K562 (cell line): ENCODE results near the gene C16orf89. TPM values are rescaled to one million over a fixed set of nuclear protein-coding genes. Genes with fewer than 3 reads are reported as not detected.

Experiments used
- FIP1L1 ChIP-seq: fragments of 200-400 bp; formaldehyde crosslinking; IDR thresholded peaks from 2 replicates; pipeline ENCODE4 v1.6.1; 2018; ENCODE audit warnings: mild to moderate bottlenecking, low read depth, low read length; ENCODE audit not compliant: poor library complexity, severe bottlenecking
- HMGN3 ChIP-seq: IDR thresholded peaks from 2 replicates; pipeline ENCODE4 v1.6.1; 2011; ENCODE audit warnings: borderline replicate concordance, low read depth, mild to moderate bottlenecking, mixed read lengths, low read length; ENCODE audit not compliant: insufficient read length; ENCODE audit errors: extremely low read depth
- KDM5B ChIP-seq: fragments of 200-600 bp; sonication (generic); IDR thresholded peaks from 2 replicates; pipeline ENCODE4 v1.6.1; 2012; ENCODE audit warnings: low read depth, mild to moderate bottlenecking, moderate library complexity, low read length, control low read depth, inconsistent platforms; ENCODE audit not compliant: insufficient replicate concordance
- L3MBTL2 ChIP-seq: fragments of 450-650 bp; IDR thresholded peaks from 2 replicates; pipeline ENCODE4 v1.6.1; 2016; ENCODE audit warnings: mild to moderate bottlenecking, moderate library complexity
- NKRF ChIP-seq: fragments of 450-650 bp; IDR thresholded peaks from 2 replicates; pipeline ENCODE4 v1.6.1; 2016; ENCODE audit warnings: borderline replicate concordance
- RB1 ChIP-seq: fragments of 450-650 bp; IDR thresholded peaks from 2 replicates; pipeline ENCODE4 v1.6.1; 2017; ENCODE audit warnings: low read depth, mild to moderate bottlenecking
- SIN3A ChIP-seq, 2 experiments: fragments of 150-350 bp in 1 of 2; IDR thresholded peaks; 2 replicates each; pipeline ENCODE4 v1.6.1; 2011 to 2016; ENCODE audit warnings: borderline replicate concordance in 2 of 2, low read depth in 2 of 2, low read length in 2 of 2, mild to moderate bottlenecking in 2 of 2, moderate library complexity in 2 of 2; ENCODE audit not compliant: control insufficient read depth in 1 of 2
- SIN3B ChIP-seq: fragments of 450-650 bp; IDR thresholded peaks from 2 replicates; pipeline ENCODE4 v1.6.1; 2017; ENCODE audit warnings: low read depth, mild to moderate bottlenecking, moderate library complexity
- SMAD1 ChIP-seq: fragments of 150-350 bp; IDR thresholded peaks from 2 replicates; pipeline ENCODE4 v1.6.1; 2014; ENCODE audit warnings: low read length, low read depth; ENCODE audit not compliant: partially characterized antibody
- SMARCE1 ChIP-seq: fragments of 450-650 bp; IDR thresholded peaks from 2 replicates; pipeline ENCODE4 v1.7.1; 2016; ENCODE audit warnings: mild to moderate bottlenecking
- TOE1 ChIP-seq, 2 experiments: fragments of 450-650 bp in 1 of 2; sonication (generic) in 1 of 2; formaldehyde crosslinking in 1 of 2; IDR thresholded peaks; 2 replicates each; pipeline versions ENCODE4 v1.7.1 to v1.8.0; 2016 to 2022; ENCODE audit warnings: borderline replicate concordance in 2 of 2, mild to moderate bottlenecking in 2 of 2, antibody characterized with exemption in 1 of 2, inconsistent platforms in 1 of 2, low read depth in 1 of 2, missing genetic modification reagents in 1 of 2, moderate library complexity in 1 of 2
- YY1 ChIP-seq, 3 experiments: IDR thresholded peaks; 2 replicates each; pipeline ENCODE4 v1.6.1; 2011; ENCODE audit warnings: low read length in 2 of 3, mild to moderate bottlenecking in 2 of 3, moderate library complexity in 2 of 3, borderline replicate concordance in 1 of 3, control low read depth in 1 of 3, low read depth in 1 of 3; ENCODE audit not compliant: insufficient read depth in 3 of 3, insufficient replicate concordance in 2 of 3, control insufficient read depth in 1 of 3, insufficient read length in 1 of 3; ENCODE audit errors: extremely low read depth in 1 of 3
- polyA plus RNA-seq, 8 experiments: library from polyadenylated mRNA; depleted of rRNA in 4 of 8; stranded (reverse) in 5 of 8; unstranded in 3 of 8; fragments of >200 nt; fragmentation: Nextera tagmentation in 2 of 8; fragmentation: Illumina TruSeq in 1 of 8; extraction: Ambion mirVana in 2 of 8; extraction: Trizol in 1 of 8; gene quantifications; 2 replicates each; pipeline versions ENCODE4 v1.2.1 to v1.2.3, GENCODE V29; 2011 to 2014; ENCODE audit warnings: inconsistent platforms in 1 of 8, missing spikeins in 1 of 8
- total RNA-seq, 7 experiments: library from RNA; depleted of rRNA in 6 of 7; stranded (reverse); fragments of >200 nt in 6 of 7; fragmentation: Illumina TruSeq in 2 of 7; extraction: Trizol in 2 of 7; gene quantifications; 2 replicates each; pipeline versions ENCODE4 v1.2.1 to v1.2.3, GENCODE V29; 2011 to 2021; ENCODE audit warnings: low replicate concordance in 1 of 7
- TF ChIP-seq, protein P1 (sequence below), 2 experiments: fragments of 200-800 bp in 1 of 2; sonication (Bioruptor generic) in 1 of 2; sonication (generic) in 1 of 2; formaldehyde crosslinking in 1 of 2; IDR thresholded peaks in 1 of 2; conservative IDR thresholded peaks in 1 of 2; 2 replicates each; pipeline versions ENCODE4 v1.5.0 to v1.6.1; 2016 to 2020; ENCODE audit warnings: missing compliant biosample characterization in 1 of 2, missing genetic modification characterization in 1 of 2, missing genetic modification reagents in 1 of 2
- TF ChIP-seq, protein P2 (sequence below), 2 experiments: fragments of 450-650 bp; IDR thresholded peaks; 2 replicates each; pipeline ENCODE4 v1.6.1; 2018; ENCODE audit warnings: mild to moderate bottlenecking in 2 of 2, low read depth in 1 of 2; ENCODE audit not compliant: partially characterized antibody in 2 of 2

C16orf89 gene
- total and polyA plus RNA-seq, 9 of the 15 experiments (the other 6 are each of a cell fraction or from before 2014, with no cell fraction given): not detected

GRCh38 chr16:5071681-5072333, 6.1 kb upstream of the C16orf89 start, which contains the start of gene ALG1 (continued):
- TF ChIP-seq NKRF (peak; percentile 97), FIP1L1 (peak; percentile 61), SIN3A (IDR thresholded peaks at IDR 0.05; ENCODE audit: borderline replicate concordance in 2 of 2, control insufficient read depth in 1 of 2, low read depth in 2 of 2, low read length in 2 of 2) (peak; percentile 77 to 98; a peak in 2 of 4 replicates), L3MBTL2 (peak; percentile 55), SMAD1 (no peak), YY1 (IDR thresholded peaks at IDR 0.05; ENCODE audit: borderline replicate concordance in 1 of 3, control insufficient read depth in 1 of 3, extremely low read depth in 1 of 3, insufficient read depth in 3 of 3, insufficient read length in 1 of 3, insufficient replicate concordance in 2 of 3, low read depth in 1 of 3, low read length in 2 of 3) (peak; percentile 95 to 99 (median 98)), SMARCE1 (0 out of 2 replicates have a peak, but pooled peaks have one; percentile 6), HMGN3 (peak; percentile 32), RB1 (peak; percentile 79; the same call in 1 of the 2 replicates), KDM5B (peak; percentile 95), TOE1 (IDR thresholded peaks at IDR 0.05; ENCODE audit: borderline replicate concordance) (peak; percentile 100), TOE1 (CRISPR knock-in tag; IDR thresholded peaks at IDR 0.05; ENCODE audit: borderline replicate concordance, low read depth) (no peak), SIN3B (peak; percentile 99)
- TF ChIP-seq, protein P1, sequence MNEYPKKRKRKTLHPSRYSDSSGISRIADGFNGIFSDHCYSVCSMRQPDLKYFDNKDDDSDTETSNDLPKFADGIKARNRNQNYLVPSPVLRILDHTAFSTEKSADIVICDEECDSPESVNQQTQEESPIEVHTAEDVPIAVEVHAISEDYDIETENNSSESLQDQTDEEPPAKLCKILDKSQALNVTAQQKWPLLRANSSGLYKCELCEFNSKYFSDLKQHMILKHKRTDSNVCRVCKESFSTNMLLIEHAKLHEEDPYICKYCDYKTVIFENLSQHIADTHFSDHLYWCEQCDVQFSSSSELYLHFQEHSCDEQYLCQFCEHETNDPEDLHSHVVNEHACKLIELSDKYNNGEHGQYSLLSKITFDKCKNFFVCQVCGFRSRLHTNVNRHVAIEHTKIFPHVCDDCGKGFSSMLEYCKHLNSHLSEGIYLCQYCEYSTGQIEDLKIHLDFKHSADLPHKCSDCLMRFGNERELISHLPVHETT (CRISPR knock-in tag; conservative IDR thresholded peaks at IDR 0.05 in 1 of 2, IDR thresholded peaks at IDR 0.05 in 1 of 2): peak in 1 of 2 experiments; percentile 50; a peak in 1 of 4 replicates
- TF ChIP-seq, protein P2, sequence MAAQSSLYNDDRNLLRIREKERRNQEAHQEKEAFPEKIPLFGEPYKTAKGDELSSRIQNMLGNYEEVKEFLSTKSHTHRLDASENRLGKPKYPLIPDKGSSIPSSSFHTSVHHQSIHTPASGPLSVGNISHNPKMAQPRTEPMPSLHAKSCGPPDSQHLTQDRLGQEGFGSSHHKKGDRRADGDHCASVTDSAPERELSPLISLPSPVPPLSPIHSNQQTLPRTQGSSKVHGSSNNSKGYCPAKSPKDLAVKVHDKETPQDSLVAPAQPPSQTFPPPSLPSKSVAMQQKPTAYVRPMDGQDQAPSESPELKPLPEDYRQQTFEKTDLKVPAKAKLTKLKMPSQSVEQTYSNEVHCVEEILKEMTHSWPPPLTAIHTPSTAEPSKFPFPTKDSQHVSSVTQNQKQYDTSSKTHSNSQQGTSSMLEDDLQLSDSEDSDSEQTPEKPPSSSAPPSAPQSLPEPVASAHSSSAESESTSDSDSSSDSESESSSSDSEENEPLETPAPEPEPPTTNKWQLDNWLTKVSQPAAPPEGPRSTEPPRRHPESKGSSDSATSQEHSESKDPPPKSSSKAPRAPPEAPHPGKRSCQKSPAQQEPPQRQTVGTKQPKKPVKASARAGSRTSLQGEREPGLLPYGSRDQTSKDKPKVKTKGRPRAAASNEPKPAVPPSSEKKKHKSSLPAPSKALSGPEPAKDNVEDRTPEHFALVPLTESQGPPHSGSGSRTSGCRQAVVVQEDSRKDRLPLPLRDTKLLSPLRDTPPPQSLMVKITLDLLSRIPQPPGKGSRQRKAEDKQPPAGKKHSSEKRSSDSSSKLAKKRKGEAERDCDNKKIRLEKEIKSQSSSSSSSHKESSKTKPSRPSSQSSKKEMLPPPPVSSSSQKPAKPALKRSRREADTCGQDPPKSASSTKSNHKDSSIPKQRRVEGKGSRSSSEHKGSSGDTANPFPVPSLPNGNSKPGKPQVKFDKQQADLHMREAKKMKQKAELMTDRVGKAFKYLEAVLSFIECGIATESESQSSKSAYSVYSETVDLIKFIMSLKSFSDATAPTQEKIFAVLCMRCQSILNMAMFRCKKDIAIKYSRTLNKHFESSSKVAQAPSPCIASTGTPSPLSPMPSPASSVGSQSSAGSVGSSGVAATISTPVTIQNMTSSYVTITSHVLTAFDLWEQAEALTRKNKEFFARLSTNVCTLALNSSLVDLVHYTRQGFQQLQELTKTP (IDR thresholded peaks at IDR 0.05; ENCODE audit: low read depth in 1 of 2, partially characterized antibody in 2 of 2): peak in 1 of 2 experiments; percentile 62
